GM12878 (cell line): Measurements from ENCODE around the gene RPRD2.

ENCODE experiments used
- CBX5 ChIP-seq: sonication (generic); IDR thresholded peaks from 2 replicates; pipeline ENCODE4 v1.6.1; 2016; ENCODE audit warnings: low read depth, moderate library complexity, mild to moderate bottlenecking, inconsistent platforms
- EZH2 ChIP-seq: IDR thresholded peaks from 2 replicates; pipeline ENCODE4 v1.6.1; 2012; ENCODE audit warnings: low read depth, mild to moderate bottlenecking, control low read depth, inconsistent platforms, low read length, borderline replicate concordance; ENCODE audit not compliant: control insufficient read depth
- GABPA ChIP-seq: IDR thresholded peaks from 2 replicates; pipeline ENCODE4 v1.6.1; 2014; ENCODE audit warnings: antibody characterized with exemption, low read depth, mild to moderate bottlenecking, inconsistent platforms
- HDAC6 ChIP-seq: fragments of 200-600 bp; sonication (generic); IDR thresholded peaks from one replicate; pipeline ENCODE4 v1.8.0; 2017; ENCODE audit warnings: antibody characterized with exemption; ENCODE audit not compliant: unreplicated experiment

GRCh38 chr1:150364231-150365003 lies 470 bp downstream of the RPRD2 start:
- TF ChIP-seq HDAC6 (no peak), CBX5 (no peak), GABPA (no peak), EZH2 (no peak)
